ENCODE measurements around the gene PREX1. TPM values are rescaled to one million over a fixed set of nuclear protein-coding genes. Genes with fewer than 3 reads are reported as not detected.

The PREX1 gene
- total RNA-seq, 1 donor from 2014 or later, result 20.8 TPM

- no peak for TF ChIP-seq CTCF (conservative IDR thresholded peaks at IDR 0.05)
- DNase-seq (ENCODE audit: extremely low spot score, unreplicated experiment), result no peak
- Mint-ChIP-seq H3K27me3 (peaks cover 15% of the 10 kb centered on the region), H3K36me3 (no peaks in the 10 kb centered on the region), H3K4me1 (ENCODE audit: unreplicated experiment) (peaks cover 20% of the 10 kb centered on the region), H3K27ac (peak overlapping the region; percentile 35), H3K4me3 (no peak overlapping the region), H3K9me3 (no peaks in the 10 kb centered on the region)
Observed at GRCh38 chr20:48708630-48709029, 119.2 kb downstream of the PREX1 start.

DNA sequence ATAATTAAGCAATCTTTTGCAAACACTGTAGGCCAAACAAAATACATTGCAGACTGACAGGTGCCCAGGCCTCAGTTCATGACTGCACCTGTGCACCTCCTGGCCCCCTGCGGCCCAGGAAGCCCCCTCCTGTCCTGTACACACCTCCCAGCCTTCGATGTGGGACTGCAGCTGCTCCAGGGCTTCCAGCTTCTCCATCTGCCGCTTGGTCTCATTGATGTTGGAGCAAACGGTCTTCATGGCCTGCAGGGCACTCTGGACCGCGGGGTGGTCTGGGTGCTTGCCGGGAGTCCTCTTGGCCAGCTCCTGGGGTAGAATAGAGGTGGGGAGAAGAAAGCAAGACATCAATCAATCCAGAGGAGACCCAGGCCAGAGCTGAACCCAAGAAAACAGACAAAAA lies 119.7 kb downstream of the PREX1 start:
- peaks cover 20% of the 10 kb centered on the region for H3K4me1 Mint-ChIP-seq (ENCODE audit: unreplicated experiment)
- no peak for TF ChIP-seq CTCF (conservative IDR thresholded peaks at IDR 0.05)
- H3K27me3 Mint-ChIP-seq, result peaks cover 15% of the 10 kb centered on the region
- no peaks in the 10 kb centered on the region for H3K9me3 Mint-ChIP-seq
- H3K4me3 Mint-ChIP-seq, result no peak overlapping the region
- no peaks in the 10 kb centered on the region for H3K36me3 Mint-ChIP-seq
- H3K27ac Mint-ChIP-seq, result no peak overlapping the region
- no peak for DNase-seq (ENCODE audit: extremely low spot score, unreplicated experiment)

- Mint-ChIP-seq H3K36me3 (no peaks in the 10 kb centered on the region), H3K4me3 (no peak overlapping the region), H3K27ac (no peak overlapping the region), H3K27me3 (peaks cover 13% of the 10 kb centered on the region), H3K4me1 (ENCODE audit: unreplicated experiment) (peaks cover 14% of the 10 kb centered on the region), H3K9me3 (no peaks in the 10 kb centered on the region)
- no peak for TF ChIP-seq CTCF (conservative IDR thresholded peaks at IDR 0.05)
- no peak for DNase-seq (ENCODE audit: extremely low spot score, unreplicated experiment)
Observed at GRCh38 chr20:48706710-48707365, 121.0 kb downstream of the PREX1 start.

DNA sequence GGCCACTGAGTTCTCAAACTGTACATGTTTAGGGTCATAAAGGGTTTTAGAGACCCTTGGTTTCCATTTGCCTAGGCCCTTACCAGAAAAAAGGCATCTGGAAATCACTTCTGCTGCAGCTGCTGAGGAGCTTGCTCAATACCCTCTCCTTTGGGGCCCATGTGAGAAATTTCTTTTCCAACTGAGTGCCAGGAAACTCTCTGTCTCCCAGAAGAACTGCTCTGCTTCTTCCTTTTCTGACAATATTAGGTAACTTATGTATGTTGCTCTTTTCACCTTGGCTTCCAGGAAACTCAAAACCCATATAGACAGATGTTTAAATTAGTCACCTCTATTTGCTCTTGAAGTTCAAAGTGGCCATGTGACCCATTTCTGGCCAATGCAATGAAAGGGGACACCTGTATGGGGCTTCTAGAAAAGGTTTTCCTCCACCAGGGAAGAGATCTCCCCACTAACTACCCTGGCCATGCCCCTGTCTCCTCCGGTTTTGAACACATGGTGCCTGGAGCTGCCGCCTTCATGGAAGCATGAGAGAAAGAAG lies 121.6 kb downstream of the PREX1 start:
- no peak for TF ChIP-seq CTCF (conservative IDR thresholded peaks at IDR 0.05)
- H3K4me3 Mint-ChIP-seq, result no peak overlapping the region
- no peaks in the 10 kb centered on the region for H3K36me3 Mint-ChIP-seq
- H3K27me3 Mint-ChIP-seq, result peaks cover 17% of the 10 kb centered on the region
- H3K27ac Mint-ChIP-seq, result no peak overlapping the region
- no peak for DNase-seq (ENCODE audit: extremely low spot score, unreplicated experiment)
- peaks cover 14% of the 10 kb centered on the region for H3K4me1 Mint-ChIP-seq (ENCODE audit: unreplicated experiment)
- H3K9me3 Mint-ChIP-seq, result no peaks in the 10 kb centered on the region

GRCh38 chr20:48705240-48706115 lies 122.3 kb downstream of the PREX1 start:
- Mint-ChIP-seq H3K27me3 (peaks cover 19% of the 10 kb centered on the region), H3K9me3 (no peaks in the 10 kb centered on the region), H3K27ac (peak overlapping the region; percentile 14), H3K36me3 (no peaks in the 10 kb centered on the region), H3K4me3 (no peak overlapping the region), H3K4me1 (ENCODE audit: unreplicated experiment) (peaks cover 14% of the 10 kb centered on the region)
- no peak for DNase-seq (ENCODE audit: extremely low spot score, unreplicated experiment)
- TF ChIP-seq CTCF (conservative IDR thresholded peaks at IDR 0.05), result no peak

Measured in type B pancreatic cell (in vitro differentiated cells).